ENCODE results near the gene OSBPL3.

- TF ChIP-seq CTCF (IDR thresholded peaks at IDR 0.05) (no peak), REST (IDR thresholded peaks at IDR 0.05; ENCODE audit: insufficient read depth in 1 of 2, low read depth in 2 of 2, low read length in 1 of 2) (no peak)
These were observed 43.7 kb downstream of the OSBPL3 start for GRCh38 chr7:24936121-24936824.

Measured in Panc1 (cell line).